HPDE6-E6E7 (cell line): ENCODE measurements around the gene FHL2.

Experiments
- DNase-seq: peaks from one replicate; pipeline ENCODE4 v3.0.0; 2011; ENCODE audit warnings: missing footprints; ENCODE audit errors: extremely low spot score

Gene FHL2

GRCh38 chr2:105378921-105379383 lies 19.9 kb downstream of the FHL2 start:
- DNase-seq, result no peak

GRCh38 chr2:105378276-105378840 lies 20.5 kb downstream of the FHL2 start:
- no peak for DNase-seq

- DNase-seq, result no peak
Observed at GRCh38 chr2:105377871-105378270, 21.0 kb downstream of the FHL2 start.

GRCh38 chr2:105376789-105377240 lies 22.0 kb downstream of the FHL2 start:
- DNase-seq, result no peak

- DNase-seq, result no peak
Observed at GRCh38 chr2:105376010-105376409, 22.8 kb downstream of the FHL2 start.

GRCh38 chr2:105375001-105375561 lies 23.8 kb downstream of the FHL2 start:
- DNase-seq, result no peak

GRCh38 chr2:105373895-105374401 lies 24.9 kb downstream of the FHL2 start:
- DNase-seq, result no peak

GRCh38 chr2:105373344-105373781 lies 25.5 kb downstream of the FHL2 start:
- DNase-seq, result no peak

GRCh38 chr2:105371810-105372209 lies 27.0 kb downstream of the FHL2 start:
- DNase-seq, result no peak

- no peak for DNase-seq
Observed at GRCh38 chr2:105371156-105371555, 27.7 kb downstream of the FHL2 start.

- no peak for DNase-seq
Observed at GRCh38 chr2:105369777-105370690, 28.8 kb downstream of the FHL2 start.

GRCh38 chr2:105368759-105369408 lies 30.0 kb downstream of the FHL2 start:
- DNase-seq, result no peak

GRCh38 chr2:105365206-105365605 lies 33.6 kb downstream of the FHL2 start:
- DNase-seq, result no peak

- DNase-seq, result no peak
Observed at GRCh38 chr2:105364436-105365139, 34.3 kb downstream of the FHL2 start.

- DNase-seq, result no peak
Observed at GRCh38 chr2:105362862-105363591, 35.8 kb downstream of the FHL2 start.

GRCh38 chr2:105361102-105361889 lies 37.6 kb downstream of the FHL2 start:
- no peak for DNase-seq

- no peak for DNase-seq
Observed at GRCh38 chr2:105358593-105358992, 40.3 kb downstream of the FHL2 start.

GRCh38 chr2:105357122-105357521 lies 41.7 kb downstream of the FHL2 start:
- DNase-seq, result no peak

GRCh38 chr2:105344704-105345345 lies 54.0 kb downstream of the FHL2 start:
- DNase-seq, result no peak
